ENCODE measurements around the gene ANXA1. TPM values are rescaled to one million over a fixed set of nuclear protein-coding genes. Genes with fewer than 3 reads are reported as not detected.

Gene ANXA1
- total RNA-seq, 1 experiment from 2014 or later = 486 TPM

DNA sequence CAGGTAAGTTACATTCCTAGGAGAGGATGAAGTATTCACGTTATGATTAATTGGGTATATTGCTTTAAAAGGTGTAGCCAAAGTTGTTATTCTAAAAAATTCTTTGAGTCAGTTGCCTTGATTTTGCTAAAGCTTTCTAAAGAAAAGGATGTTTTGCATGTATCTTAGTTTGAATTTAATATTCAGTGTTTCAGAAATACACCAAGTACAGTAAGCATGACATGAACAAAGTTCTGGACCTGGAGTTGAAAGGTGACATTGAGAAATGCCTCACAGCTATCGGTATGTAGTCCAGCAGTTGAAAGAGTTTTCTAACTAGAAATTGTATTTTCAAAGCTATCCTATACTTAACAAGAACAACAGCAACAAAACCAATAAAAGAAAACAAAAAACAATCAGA, 14.2 kb downstream of the ANXA1 start (continued):
- no peak for TF ChIP-seq REST (IDR thresholded peaks at IDR 0.05; ENCODE audit: low read depth)
- no peak for TF ChIP-seq FOSL1 (IDR thresholded peaks at IDR 0.05; ENCODE audit: low read depth)
- TF ChIP-seq MAX (IDR thresholded peaks at IDR 0.05) = no peak
- TF ChIP-seq EZH2 (IDR thresholded peaks at IDR 0.05) = no peak

GRCh38 chr9:73166468-73166867, 14.8 kb downstream of the ANXA1 start:
- H3K79me2 ChIP-seq (ENCODE audit: insufficient read depth, low read length) = no peaks in the 10 kb centered on the region; the same call in 1 of the 2 replicates
- H3K9me2 ChIP-seq (ENCODE audit: insufficient read depth) = no peaks in the 10 kb centered on the region
- no peak overlapping the region for H3K27ac ChIP-seq (ENCODE audit: low read depth, low read length)
- ChIA-PET POLR2A (no interaction called here), RAD21 (ENCODE audit: low non-redundant PET in 1 of 2, low total read pairs in 2 of 2, uncharacterized antibody in 2 of 2, unreplicated experiment in 2 of 2) (no interaction called here), CTCF (interaction anchor here (1.4 kb wide), 1 partner anchor 59 kb away, joined by 4 read pairs; no protein-coding TSS in a partner anchor)
- no peak overlapping the region for H3K4me2 ChIP-seq (ENCODE audit: low read length)
- TF ChIP-seq SIN3A (IDR thresholded peaks at IDR 0.05; ENCODE audit: low read depth) = no peak
- peak; percentile 27; the same call in 1 of the 2 replicates for TF ChIP-seq POLR2AphosphoS5 (IDR thresholded peaks at IDR 0.05; ENCODE audit: low read depth, low read length)
- no peak for TF ChIP-seq ZNF274 (IDR thresholded peaks at IDR 0.05; ENCODE audit: low read depth, low read length)
- no peak for TF ChIP-seq CBX3 (IDR thresholded peaks at IDR 0.05; ENCODE audit: low read depth)
- no peak for TF ChIP-seq CTCF (IDR thresholded peaks at IDR 0.05 in 2 of 3, conservative IDR thresholded peaks at IDR 0.05 in 1 of 3; ENCODE audit: borderline replicate concordance in 1 of 3, insufficient read depth in 1 of 3, low read depth in 2 of 3, low read length in 2 of 3)
- no peak for TF ChIP-seq MAX (IDR thresholded peaks at IDR 0.05)
- H2AFZ ChIP-seq (ENCODE audit: low read depth, low read length, poor library complexity, severe bottlenecking) = no peak overlapping the region
- H3K4me3 ChIP-seq (replicated peaks in 1 of 2; ENCODE audit: low read depth in 1 of 2, low read length in 2 of 2) = no peak overlapping the region
- no peak for DNase-seq (ENCODE audit: low read depth, low spot score)
- BruUV-seq (replicated peaks) = no TSS peak
- H4K20me1 ChIP-seq (ENCODE audit: insufficient read depth) = no peaks in the 10 kb centered on the region
- H3K27me3 ChIP-seq (ENCODE audit: insufficient read depth, low read length) = no peaks in the 10 kb centered on the region
- no peak for ATAC-seq
- intact Hi-C loops (cut with micrococcal nuclease) = no loop called here
- H3K9ac ChIP-seq (ENCODE audit: low read length) = no peak overlapping the region
- no peaks in the 10 kb centered on the region for H3K9me3 ChIP-seq (ENCODE audit: control insufficient read depth in 1 of 2, insufficient read depth in 1 of 2, low read depth in 1 of 2, low read length in 2 of 2)
- H3K36me3 ChIP-seq (ENCODE audit: control insufficient read depth in 1 of 2, insufficient read depth in 2 of 2, low read length in 2 of 2) = peaks cover 61 to 86% of the 10 kb centered on the region in 2 experiments
- no peaks in the 10 kb centered on the region for H3K4me1 ChIP-seq (ENCODE audit: control insufficient read depth in 1 of 2, insufficient read depth in 2 of 2, low read length in 2 of 2)
